Activated T-cell treated with anti-CD3 and anti-CD28 coated beads for 48 hours (primary cell): ENCODE data around the gene ZMYND12.
"Not testable (repeated sequence)": the region's sequence is repeated elsewhere in the genome, so short reads cannot be mapped to it uniquely, and the experiment has no call there.

Source experiments
- DNase-seq: peaks from one replicate; pipeline ENCODE4 v3.0.0-alpha.2; 2020; ENCODE audit warnings: low read depth

The ZMYND12 gene, protein sequence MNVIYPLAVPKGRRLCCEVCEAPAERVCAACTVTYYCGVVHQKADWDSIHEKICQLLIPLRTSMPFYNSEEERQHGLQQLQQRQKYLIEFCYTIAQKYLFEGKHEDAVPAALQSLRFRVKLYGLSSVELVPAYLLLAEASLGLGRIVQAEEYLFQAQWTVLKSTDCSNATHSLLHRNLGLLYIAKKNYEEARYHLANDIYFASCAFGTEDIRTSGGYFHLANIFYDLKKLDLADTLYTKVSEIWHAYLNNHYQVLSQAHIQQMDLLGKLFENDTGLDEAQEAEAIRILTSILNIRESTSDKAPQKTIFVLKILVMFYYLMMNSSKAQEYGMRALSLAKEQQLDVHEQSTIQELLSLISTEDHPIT

DNA sequence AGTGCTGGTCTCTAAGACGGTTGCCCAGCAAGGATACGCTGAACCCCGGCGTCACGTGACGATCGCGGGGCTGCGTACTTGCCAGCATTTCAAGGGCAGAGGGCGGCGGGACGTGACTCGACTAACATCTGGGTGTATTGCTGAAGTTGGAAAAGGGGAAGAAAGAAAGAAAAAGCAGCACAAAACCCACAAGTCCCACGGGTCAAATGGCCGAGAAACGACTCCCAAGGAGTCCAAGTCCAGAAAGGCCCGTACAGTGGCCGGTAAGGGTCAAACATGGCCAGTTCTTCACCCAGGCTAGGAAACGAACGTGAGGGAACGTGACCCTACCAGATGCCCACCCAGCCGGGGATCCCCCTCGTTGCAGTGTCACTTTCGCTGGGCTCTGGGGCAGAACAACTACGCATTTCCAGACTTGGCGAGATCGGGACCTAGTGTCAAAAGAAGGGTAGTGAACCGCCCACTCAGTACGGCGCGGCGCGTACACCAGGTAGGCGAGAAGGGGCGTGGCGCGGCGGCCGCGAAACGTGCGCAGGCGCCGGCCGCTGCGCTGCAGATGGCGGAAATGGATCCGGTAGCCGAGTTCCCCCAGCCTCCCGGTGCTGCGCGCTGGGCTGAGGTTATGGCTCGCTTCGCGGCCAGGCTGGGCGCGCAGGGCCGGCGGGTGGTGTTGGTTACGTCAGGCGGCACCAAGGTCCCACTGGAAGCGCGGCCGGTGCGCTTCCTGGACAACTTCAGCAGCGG is at the start of gene ZMYND12, which contains the start of gene PPCS:
Gene ZMYND12 (minus strand): TSS at position 13 of the 744 bp plus-strand sequence. CDS start 25 bp downstream, outside the sequence.
Gene PPCS (plus strand): TSS at position 534 of the 744 bp plus-strand sequence. CDS start 23 bp downstream, at position 557.
- peak; percentile 90 for DNase-seq

DNA sequence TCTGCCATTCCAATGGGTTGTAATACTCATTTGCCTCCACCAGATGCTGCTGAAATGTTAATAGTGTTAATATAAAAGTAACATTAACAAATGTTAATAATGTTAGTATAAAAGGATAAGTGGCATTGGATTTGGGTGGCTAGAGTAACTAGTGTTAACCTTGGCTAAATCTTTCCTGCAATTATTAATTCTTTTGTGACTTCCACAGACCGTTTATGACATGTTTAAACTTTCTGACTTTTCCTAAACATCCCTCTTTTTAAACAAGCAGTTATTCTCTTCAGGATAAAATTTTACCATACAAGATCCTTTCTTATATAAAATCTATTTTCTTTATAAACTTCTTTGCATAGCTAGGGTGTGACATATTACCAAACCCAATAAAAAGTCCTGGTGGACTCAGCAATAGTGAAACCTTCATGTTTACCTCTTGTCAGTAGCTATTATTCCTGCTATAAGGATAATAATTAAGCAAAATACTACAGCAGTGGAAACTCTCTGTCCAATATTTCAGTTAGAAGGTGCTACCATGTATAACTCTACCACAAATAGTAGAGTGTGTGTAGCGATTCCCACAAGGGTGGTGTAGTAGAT is 48.8 kb upstream of the ZMYND12 start:
- no peak for DNase-seq

DNA sequence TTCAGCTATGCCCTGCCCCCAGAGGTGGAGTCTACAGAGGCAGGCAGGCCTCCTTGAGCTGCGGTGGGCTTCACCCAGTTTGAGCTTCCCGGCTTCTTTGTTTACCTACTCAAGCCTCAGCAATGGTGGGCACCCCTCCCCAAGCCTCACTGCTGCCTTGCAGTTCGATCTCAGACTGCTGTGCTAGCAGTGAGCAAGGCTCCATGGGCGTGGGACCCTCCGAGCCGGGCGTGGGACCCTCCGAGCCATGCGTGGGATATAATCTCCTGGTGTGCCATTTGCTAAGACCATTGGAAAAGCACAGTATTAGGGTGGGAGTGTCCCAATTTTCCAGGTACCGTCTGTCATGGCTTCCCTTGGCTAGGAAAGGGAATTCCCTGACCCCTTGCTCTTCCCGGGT is 46.2 kb upstream of the ZMYND12 start:
- not testable (repeated sequence) for DNase-seq

DNA sequence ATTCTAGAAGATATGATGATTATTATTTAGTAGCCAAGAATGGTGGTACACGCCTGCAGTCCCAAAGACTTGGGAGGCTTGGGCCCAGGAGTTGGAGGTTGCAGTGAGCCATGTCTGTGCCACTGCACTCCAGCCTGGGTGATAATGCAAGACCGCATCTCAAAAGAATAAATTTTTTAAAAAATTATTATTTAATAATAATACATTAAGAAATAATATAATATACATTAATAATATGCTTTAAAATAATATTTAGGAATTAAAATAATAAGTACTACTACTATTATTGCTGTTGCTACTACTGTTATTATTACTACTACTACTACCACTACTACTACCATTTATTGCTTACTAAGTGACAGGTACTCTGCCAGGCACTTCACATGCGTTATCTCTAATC is 34.4 kb upstream of the ZMYND12 start:
- DNase-seq = no peak

DNA sequence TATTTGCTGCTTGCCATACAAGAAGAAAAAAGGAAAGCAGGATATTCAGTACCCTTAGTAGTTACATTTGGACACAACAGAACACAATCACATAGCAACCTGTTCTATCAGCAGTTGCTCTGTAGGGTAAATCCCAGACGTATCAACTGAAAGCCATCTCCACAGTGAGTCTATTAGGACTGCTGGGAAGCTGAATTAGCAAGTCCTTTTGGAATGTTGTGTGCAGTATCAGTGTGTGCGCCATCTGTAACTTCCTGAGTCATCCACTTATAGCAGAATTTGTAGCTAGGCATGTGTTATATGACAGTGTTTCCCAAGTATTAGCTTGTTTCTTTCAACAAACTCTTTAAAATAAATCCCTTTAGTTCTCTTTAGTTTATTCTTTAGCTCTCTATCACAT is 28.6 kb upstream of the ZMYND12 start:
- no peak for DNase-seq

DNA sequence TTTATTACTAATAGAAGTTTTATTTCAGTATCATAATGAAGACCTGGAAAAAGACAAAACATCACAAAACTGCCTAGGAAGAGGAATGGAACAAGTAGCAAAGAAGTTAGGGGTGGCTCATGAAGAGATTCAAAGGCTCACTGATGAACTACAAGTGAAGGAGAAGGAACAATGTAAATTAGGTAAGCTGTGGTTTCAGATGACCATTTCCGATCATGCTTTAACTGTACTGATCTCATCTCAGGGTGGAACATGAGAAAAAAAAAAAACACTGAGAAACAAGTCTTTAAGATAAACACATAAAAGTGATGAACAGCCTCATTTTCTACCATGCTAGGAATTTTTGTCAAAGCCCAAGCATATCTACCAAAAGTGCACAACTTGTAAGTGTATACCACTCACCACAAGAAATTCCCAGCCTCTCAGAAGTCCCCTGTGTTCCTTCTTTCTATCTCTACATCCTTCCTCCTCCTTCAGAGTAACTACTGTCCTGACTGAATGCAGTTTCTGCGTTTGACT is 26.9 kb upstream of the ZMYND12 start:
- no peak for DNase-seq

DNA sequence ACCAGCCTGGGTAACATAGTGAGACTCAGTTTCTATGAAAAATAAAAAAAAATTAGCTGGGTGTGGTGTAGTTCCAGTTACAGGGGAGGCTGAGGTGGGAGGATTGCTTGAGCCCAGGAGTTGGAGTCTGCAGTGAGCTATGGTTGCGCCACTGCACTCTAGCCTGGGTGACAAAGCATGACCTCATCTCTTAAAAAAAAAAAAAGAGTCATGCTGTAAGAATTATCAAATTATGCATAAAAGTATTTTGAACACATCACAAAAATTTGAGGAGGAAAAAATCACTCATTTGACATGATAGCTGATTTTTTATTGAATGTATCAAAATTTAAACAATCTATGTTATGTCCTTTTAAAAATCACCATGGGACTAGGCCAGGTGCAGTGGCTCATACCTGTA is 25.1 kb upstream of the ZMYND12 start:
- no peak for DNase-seq

DNA sequence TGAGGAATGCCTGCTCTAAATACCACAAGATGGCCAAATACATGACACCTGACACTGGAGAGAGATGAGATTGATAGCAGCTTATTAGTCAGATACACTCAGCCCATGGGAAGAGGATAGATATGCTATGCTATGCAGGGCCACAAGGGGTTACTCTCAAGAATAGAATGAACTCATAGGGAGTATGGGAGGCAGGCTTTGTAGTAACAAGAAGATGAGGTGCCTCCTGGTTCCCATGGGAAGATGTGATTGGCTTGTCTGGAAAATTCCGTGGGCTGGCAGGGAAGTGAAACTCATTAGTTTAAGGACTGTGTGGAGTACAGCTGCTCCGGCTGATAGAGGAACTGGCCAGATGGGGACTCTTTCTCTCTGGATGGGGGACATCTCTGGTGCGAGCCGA is 23.8 kb upstream of the ZMYND12 start:
- DNase-seq = no peak

DNA sequence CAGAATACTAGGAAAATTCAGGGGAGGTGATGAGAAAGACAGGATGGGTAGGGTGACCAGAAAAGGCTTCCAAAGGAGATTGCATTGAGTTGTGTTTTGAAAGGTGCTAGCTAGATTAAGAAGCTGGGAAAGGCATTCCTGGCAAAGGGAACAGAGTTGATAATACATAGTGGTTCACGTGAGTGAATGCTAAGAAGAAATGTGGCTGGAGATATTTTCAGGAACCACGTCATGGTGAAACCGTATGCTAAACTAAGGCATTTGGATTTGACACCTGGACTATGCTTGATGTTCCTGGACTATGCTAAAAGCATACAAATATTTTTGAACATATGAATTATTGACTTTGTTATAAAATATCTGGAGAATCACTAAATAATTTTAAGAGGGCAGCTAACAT is 22.0 kb upstream of the ZMYND12 start:
- DNase-seq = no peak

DNA sequence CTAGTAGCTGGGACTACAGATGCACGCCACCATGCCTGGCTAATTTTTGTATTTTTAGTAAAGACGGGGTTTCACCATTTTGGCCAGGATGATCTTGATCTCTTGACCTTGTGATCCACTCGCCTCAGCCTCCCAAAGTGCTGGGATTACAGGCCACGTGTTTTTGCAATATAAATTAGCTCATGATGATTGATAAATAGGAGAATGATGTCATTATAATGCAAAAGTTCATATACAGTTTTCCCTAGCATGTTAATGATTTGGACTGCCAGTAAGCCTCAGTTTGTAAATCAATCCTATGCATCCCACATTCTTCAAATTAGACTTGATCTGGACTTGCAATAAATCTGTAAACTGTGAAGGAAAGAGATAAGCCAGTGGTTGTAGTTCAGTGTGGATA is 21.5 kb upstream of the ZMYND12 start:
- DNase-seq = not testable (repeated sequence)

DNA sequence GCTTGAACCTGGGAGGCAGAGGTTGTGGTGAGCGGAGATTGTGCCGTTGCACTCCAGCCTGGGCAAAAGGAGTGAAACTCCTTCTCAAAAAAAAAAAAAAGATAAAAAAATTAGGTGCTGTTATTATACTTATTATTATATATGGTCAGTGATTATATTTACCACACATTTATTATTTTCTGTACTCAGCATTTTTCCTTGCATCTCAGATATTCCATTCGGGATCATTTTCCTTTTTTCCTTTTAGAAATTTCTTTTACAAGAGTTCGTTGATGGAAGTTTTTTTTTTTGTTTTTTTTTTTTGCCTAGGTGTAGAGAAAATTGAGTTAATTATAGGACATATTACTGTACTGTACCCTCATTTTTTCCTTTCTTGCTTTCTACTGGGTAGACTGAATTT is 20.8 kb upstream of the ZMYND12 start:
- DNase-seq = no peak

DNA sequence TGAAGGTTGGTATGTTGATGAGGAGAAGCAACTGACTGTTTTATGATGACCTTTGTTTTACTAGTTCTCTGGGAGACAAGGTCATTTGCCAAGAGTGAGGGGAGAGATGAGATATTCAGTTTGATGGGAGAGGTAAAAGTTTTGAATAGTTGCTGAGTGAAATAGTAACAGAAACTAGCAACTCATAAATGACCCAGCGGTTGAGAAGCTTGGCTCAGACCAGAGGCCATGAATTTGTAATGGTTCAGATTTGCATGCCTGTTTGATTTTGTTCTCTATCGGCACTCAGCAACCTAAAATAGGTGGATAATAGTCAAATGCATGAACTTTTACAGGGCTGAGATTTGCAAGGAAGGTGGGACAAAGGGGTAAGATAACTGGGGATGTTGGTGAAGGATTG is 13.9 kb upstream of the ZMYND12 start:
- no peak for DNase-seq

DNA sequence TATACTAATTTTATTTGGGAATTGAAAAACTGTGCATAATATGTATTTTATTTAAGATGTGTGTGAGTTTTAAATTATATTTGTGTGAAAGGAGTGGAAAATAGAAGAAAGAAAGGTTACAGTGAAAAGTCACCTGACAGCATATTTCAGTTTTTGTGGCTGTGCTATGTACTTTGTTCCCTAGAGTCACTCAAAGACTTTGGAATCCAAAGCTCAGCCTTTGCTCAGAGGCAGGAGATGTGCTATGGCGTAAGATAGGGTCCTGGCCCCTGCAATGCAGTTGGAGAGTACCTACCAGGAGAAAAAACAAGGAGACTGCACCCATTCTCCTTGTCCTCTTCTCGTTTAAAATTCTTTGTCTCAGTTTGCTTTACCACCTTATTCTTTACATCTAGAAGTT is 10.2 kb upstream of the ZMYND12 start:
- no peak for DNase-seq

DNA sequence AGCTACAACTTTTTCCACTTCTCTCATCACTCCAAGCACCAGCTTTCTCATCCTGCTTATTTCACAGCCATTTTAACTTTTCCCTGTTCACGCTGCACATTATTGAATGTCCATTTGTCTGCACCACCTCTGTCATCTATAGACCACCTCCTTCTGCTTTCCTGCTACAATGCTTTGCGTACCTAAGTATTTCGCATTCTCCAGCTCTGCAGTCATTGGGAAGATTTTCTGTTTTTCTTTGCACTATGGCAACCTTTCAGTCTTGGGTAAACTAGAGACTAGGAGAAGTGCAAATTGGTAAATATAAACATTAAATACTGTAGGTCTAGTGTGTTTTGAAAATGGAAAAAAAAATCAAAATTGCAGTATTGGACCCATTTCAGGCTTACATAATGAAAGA is 8.1 kb upstream of the ZMYND12 start:
- no peak for DNase-seq

DNA sequence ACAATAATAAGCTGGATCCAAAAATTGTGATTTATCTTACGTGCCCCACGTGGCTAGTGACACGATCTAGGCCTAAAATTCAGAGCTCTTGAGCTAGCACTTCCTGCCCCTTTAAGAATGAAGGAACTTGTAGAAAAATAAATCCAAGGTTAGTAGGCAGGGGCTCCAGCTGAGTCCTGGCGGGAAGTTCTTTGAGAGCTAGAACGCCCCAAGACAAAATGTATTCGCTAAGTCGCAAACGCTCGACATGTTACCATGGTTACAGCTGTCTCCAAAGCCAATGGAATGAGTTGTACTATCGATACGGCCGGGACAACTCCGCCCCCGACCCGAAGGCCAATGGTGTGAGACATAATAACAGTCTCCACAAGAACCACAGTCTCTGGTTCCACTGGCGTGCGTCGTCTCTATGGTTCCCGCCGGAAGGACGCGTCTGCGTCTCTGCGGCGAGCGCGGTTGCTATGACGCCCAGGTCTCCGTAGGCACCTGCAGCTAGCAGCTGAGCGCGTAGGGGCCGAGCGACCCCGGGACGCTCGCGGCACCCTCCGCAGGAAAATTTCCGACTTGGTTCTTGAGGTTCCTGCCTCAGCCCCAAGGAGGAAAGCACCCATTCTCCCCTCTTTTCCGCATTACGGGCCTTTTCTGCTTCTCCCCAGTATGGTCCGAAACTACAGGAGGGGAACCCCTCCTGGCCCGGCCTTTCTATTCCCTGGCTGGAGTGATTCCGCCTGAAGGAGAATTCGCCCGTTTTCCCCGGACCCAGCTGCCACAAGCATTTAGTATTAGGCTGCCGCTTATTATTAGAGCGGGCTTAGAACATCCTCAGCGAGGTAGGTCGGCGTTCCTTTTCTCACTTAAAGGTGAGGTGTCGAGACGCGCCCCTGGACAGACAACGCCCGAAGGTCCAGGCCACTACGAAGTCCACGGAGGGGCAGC is 7.3 kb upstream of the ZMYND12 start, which contains the start of gene CCDC30:
Gene CCDC30 (plus strand): TSS at position 459 of the 936 bp plus-strand sequence. CDS start 17,266 bp downstream, outside the sequence.
- peak; percentile 91 for DNase-seq

DNA sequence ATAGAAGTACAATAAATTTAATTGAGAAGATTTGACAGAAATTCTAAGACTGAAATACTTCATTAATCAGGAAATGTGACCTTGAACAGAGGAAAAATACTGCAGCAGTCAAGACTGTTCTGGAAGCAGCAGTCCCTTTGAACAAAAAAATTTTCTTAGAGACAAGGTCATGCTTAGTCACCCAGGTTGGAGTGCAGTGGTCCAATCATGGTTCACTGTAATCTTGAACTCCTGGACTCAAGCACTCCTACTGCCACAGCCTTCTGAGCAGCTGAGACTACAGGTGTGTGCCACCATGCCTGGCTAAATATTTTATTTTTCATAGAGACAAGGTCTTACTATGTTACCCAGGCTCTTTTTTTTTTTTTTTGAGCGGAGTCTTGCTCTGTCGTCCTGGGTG is 5.4 kb upstream of the ZMYND12 start:
- no peak for DNase-seq

DNA sequence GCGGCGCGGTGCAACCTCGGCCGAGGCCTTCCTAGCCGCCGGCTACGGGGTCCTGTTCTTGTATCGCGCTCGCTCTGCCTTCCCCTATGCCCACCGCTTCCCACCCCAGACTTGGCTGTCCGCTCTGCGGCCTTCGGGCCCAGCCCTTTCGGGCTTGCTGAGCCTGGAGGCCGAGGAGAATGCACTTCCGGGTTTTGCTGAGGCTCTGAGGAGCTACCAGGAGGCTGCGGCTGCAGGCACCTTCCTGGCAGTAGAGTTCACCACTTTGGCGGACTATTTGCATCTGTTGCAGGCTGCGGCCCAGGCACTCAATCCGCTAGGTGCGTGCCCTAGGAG is 900 bp upstream of the ZMYND12 start:
- peak; percentile 45 for DNase-seq

DNA sequence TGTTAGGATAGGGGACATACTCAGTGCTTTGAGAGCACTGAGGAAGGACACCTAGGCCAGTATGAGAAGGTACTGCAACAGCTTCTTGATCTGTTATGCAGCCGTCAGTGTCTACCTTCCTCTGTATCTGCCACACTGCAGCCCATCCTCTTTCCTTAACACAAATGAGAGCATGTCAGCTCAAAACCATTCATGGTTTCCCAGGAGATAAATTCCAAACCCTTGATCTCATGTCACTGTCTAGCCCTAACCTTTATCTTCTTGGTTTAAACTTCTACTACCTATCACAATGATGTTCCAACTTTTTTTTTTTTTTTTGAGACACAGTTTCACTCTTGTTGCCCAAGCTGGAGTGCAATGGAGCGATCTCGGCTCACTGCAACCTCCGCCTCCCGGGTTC is 1.4 kb downstream of the ZMYND12 start:
- DNase-seq = no peak

DNA sequence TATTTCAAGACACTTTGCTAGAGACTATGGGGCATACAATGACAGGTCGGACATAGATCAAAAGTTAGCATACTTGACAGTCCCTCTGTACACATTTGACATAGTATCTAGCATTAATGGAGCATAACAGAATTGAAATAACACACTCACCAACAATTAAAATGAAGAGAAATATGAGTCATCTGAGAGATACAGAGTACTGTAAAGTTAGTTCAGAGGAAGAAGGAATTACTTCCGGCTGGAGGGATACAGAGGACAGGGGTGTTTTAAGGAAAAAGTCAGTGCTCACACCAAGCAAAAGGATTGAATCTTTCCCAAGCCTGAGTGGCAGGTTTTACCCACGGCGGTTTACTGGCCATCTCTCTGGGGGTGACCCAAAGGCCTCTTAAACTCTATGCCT is 2.4 kb downstream of the ZMYND12 start:
- no peak for DNase-seq

DNA sequence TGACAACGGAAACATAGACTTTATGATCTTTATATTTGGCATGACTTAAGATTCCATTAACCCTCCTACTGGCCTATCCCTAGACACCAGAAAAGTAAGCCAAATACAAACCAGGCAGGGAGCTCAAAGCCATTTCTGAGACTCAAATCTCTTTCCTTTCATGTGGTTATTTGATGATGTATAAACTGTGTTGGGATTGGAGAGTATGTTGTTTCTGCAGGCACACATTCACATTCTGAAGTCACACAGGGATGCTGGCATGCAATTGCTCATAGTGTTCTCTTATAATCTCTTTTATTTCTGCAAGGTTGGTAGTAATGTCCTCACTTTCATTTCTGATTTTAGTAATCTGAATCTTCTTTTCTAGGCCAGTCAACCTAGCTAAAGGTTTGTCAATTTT is 5.8 kb downstream of the ZMYND12 start:
- no peak for DNase-seq

DNA sequence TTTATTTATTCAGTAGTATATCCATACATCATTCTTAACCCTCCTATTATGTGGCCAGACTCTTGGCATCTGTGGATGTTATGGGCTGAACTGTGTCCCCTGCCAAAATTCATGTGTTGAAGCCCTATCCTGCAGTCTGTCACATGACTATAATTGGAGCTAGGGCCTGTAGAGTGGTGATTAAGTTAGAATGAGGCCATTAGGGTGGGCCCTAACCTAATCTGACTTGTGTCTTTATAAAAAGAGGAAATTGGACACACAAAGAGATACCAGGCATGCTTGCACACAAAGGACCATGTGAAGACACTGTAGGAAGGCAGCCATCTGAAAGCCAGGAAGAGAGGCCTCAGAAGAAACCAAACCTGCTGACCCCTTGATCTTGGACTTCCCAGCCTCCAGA is 6.6 kb downstream of the ZMYND12 start:
- no peak for DNase-seq

DNA sequence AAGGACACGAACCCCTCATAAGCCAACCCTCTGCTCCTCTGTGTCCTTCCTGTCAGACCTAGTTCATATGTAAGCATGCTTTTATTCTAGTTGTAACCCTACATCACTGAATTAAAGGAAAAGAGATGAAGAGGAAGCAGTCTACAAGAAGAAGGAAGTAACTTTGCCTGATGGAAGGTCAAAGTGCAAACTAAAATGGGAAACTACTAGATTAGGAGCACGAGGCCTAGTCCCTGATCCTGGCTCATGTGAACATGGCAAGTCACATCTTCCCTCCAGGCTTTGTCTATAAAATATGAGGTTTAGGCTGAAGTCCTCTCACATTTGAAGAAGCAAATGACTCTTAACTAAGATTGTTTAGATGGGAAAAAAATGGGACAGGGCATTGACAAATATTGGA is 13.2 kb downstream of the ZMYND12 start:
- no peak for DNase-seq
